Germinal center (tissue), 1 donor: ENCODE measurements around the gene MINPP1.

Source experiments
- DNase-seq: peaks from one replicate; pipeline ENCODE4 v3.0.0; 2012; ENCODE audit warnings: mixed read lengths, low spot score

Gene MINPP1

DNA sequence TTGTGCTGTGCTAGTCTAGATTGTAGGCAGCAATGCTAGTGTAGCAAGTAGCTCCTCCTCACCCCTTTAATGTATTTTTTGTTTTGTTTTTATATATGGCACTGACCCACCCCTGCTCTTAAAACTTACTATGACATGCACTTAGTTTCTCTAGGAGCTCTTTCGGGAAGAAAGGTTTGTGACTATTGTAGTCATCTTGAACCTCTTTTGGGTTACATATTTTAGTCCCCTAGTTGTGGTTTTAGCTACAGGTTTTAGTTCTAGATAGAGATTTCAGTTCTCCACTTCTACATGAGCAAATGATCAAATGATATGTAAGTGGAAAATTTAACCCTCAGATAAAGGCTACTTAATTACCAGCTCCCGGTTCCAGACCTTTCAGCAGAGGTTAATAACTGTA is 14.9 kb downstream of the MINPP1 start:
- DNase-seq = no peak

DNA sequence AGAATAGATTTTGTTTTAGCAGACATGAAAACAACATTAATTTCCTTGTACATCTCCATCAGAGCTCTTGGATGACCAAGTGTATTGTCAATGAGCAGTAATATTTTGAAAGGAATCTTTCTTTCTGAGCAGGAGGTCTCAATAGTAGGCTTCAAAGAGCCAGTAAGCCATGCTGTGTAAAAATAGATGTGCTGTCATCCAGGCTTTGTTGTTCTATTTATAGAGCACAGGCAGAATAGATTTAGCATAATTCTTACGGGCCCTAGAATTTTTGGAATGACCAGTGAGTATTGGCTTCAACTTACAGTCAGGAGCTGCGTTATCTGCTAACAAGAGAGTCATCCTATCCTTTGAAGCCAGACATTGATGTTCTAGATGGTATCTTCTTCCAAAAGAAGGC is 19.0 kb downstream of the MINPP1 start:
- no peak for DNase-seq

DNA sequence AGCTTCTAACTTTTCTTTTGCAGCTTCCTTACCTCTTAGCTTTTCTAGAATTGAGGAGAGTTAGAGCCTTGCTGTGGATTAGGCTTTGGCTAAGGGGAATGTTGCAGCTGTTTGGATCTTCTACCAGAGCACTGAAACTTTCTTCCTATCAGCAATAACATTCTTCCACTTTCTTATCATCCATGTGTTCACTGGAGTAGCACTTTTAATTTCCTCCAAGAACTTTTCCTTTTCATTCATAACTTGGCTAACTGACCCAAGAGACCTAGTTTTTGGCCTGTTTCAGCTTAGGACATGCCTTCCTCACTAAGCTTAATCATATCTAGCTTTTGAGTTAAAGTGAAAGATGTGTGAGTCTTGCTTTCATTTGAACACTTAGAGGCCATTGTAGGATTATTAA is 19.6 kb downstream of the MINPP1 start:
- DNase-seq = no peak

DNA sequence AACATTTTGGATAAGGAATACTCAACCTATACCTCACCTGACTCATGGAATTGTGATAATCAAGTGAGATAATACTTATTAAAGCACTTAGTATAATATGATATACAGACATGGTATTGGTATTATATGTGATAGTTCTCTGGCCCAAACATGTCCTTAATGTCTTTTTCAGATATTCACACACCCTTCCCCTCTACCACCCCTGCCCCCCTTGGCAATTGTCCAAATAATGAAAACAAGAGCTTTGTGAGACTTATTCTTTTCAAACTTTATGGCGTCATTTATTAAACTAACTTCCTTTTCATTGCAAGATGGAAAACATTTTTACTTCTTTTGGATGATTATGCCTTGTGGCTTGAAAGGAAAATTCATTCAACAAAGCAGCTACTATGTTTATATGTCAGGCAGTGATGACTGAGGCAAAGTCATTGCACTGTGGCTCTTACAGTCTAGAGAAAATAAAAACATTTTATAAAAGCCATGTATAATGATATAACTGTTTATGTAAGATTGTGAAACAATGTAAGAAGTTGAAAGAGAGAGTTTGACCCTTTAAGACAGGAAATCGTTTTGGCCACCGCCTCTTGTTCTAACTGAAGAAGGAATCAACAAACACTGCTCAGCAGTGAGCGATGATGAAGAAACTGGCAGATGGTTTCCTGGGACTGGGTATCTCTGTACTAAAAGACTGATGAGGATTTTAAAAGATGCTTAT is 27.4 kb downstream of the MINPP1 start:
- DNase-seq = no peak

DNA sequence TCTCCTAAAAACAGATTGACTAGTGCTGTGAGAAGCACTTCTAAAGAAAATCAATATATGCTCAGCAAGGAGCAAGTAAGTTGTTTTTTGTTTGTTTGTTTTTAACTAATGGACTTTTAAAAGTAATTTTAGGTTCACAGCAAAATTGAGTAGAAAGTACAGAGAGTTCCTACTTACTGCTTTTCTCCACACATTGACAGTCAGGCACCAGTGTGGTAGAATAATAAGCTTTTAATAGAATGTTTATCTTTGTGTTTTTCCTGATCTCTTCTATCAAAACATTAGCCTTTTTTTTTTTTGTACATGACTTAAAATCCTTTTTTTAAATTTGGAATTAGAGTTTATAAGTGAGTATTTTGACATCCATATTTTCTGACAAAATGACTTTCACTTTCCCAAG is 28.0 kb downstream of the MINPP1 start:
- no peak for DNase-seq

DNA sequence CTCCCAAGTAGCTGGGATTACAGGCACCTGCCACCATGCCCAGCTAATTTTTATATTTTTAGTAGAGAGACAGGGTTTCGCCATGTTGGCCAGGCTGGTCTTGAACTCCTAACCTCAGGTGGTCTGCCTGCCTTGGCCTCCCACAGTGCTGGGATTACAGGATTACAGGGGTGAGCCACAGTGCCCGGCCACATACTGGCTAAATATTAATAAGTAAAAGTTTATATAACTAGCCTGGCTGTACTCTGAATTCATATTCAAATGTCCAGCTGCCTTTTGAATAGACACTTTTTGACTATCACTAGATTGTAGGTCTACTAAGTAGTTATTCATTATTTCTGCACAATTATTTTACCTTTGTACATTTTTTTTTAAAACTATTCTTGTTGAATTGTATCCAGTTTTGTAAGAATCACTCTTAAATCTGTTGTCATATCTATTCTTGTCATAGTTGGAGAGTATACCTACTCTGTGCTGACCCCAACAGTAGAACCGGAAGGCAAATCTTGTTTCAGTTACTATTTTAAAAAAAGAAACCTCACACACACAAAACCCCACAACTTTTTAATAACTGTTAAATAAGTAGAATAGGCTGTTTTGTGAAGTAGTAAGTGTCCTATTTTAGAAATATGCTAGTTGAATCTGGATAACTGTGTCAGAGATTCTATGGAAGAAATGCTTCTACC is 29.6 kb downstream of the MINPP1 start:
- DNase-seq = no peak

DNA sequence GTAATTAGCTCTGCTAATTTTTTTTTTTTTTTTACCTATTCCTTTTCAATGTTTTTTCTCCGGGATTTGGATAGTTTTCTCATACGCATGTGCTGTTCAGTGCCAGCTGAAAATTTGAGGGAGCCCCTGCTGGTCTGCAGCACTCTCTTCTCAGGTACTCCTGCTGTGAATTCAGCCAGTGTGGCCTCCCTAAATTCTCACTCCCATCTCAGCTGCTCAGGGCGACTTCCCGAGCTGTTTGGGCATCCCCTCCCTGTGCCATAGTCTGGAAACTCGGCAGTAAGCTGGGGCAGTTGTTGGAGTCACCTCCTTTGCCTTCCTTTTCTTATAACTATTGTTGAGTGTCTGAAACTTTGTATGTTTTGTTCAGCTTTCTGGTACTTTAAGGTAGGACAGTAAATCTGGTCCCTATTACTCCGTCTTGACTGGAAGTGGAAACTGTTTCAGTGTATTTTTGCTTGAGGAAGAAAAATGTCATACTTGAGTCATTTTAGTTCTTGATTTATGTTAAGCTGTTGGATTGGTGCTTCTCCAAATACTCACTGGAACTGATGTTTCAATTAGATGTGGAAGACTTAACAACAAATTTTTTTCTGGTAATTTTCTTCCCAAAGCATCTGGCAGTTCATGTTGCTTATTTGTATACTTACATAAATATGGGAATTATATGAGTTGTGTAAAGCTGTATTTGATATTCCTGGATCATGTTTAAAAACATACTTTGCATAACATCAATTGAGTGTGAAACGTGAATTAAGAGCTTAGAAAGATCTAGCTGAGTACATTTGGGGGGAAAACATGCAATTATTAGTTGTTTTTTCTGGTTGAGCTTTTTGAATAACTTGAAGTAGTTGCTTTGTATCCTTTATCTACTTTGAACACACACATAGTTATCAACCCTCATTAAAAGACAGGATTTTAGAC is 33.7 kb downstream of the MINPP1 start:
- no peak for DNase-seq

DNA sequence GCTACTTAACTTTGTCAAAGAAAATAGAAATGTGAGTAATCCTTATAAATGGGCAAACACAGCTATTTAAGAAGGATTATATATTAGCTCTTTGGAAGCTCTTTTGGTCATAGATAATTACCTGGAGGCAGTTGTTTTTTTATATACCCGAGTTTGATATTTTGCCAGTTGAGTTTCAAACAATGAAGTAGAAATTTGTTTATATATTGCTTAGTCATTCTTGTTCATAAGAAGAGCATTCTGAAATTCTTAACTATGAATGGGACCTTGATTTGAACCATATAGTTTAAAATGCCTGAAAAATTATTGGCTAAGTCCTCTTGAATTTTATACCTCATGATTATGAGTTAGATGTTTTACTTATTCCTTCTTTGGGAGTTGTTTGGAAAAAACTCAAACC is 36.4 kb downstream of the MINPP1 start:
- no peak for DNase-seq

DNA sequence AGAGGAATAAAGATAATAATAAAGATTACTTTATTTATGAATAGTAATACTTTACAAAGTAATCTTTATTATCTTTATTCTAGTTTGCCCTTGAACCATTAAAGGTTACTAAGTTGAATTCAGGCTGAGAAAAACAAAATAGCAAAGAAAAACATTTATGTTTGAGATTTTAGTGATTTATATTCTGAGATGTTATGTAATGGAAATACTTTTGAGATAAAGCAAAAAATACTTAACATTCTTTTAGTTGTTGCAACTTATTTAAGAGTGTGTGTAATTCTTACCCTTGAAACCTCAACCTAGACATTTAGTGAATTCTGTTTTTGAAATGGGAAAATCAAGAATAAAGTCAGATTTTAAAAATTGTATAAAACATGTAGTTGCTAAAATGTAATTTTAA is 40.0 kb downstream of the MINPP1 start:
- DNase-seq = no peak

DNA sequence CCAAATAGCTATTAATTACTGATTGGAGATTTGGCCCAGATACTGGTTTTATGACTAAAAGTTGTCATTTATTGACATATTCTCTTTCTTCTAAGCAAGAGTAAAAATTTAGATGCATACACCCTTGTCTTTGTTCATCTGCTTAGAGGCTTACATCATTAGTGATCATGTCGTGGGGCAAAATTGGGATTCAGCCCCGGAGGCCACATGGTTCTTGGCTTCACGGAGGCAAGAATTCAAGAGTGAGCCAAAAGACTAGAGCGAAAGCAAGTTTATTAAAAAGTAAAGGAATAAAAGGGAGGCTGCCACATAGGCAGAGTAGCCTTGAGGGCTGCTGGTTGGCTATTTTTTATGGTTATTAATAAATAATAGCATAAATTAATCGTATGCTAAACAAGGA is 41.1 kb downstream of the MINPP1 start:
- DNase-seq = no peak

DNA sequence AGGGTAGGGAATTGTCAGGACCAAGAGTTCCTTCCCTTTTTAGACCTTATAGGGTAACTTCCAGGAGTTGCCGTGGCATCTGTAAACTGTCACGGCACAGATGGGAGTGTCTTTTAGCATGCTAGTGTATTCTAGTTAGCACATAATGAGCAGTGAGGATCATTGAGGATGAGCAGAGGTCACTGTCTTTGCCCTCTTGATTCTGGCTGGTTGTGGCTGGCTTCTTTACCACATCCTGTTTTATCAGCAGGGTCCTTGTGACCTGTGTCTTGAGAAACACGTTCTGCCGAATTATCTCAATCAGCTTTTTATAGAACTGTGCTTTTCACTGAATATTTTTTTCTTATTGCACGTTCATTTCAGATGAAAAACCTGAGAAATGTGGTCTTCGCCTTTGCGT is 41.5 kb downstream of the MINPP1 start:
- DNase-seq = no peak

DNA sequence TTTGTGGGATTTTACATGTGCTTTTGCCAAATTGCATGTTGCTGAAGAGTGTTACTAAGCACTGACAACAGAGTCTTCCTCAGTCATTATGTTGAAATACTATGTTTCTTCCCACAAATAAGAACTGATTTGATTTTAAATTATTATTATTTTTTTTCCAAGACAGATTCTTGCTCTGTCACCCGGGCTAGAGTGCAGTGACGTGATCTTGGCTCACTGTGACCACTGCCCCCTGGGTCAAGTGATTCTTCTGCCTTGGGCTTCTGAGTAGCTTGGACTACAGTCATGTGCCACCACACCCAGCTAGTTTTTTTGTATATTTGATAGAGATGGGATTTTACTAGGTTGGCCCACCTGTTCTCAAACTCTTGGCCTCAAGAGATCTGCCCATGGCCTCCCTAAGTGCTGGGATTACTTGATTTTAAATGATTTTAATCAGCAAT is 42.3 kb downstream of the MINPP1 start:
- no peak for DNase-seq

DNA sequence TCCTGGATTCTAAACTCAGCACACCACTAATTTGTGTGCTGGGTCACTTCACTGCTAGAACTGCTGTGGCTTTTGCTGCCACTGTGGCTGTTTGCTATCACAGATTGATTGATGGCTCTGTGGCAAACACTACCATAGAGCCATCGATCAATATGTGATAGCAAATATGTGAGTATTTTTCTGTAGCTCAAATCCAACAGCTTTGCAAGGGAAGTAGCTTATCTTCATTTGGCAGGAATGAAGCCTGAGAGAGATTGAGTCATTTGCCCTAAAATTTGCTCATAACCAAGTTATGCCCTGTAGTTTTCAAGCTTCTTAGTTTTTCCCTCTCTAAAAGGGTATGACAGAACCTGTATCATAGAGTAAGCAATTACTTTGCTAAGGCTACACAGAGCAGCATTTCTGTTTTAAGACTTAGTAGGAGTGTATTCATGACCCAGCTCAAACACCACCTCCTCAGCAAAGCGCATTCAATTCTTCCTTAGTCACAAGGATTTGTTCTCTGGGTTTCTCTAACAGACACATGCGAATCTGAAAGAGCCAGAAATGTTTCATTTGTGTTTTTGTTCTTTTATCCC is 43.1 kb downstream of the MINPP1 start:
- DNase-seq = no peak

DNA sequence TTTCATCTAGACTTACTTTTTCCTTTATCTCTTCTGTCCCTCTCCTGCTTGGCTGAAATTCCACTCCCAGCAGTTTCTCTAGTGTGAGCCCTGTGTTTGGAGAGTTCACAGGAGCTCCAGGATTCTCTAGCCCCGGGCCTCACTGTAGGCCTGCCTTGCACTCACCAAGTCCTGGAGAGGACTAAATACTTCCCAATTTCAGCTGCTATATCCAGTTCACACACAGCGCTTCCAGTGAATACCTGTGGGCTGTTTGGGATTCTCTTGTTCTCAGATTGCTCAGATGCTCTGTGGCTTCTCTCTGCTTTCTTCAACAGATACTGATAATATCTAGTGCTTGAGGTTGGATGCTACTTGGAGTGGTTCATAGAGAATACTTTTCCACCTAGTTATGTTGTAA is 46.0 kb downstream of the MINPP1 start:
- DNase-seq = no peak

DNA sequence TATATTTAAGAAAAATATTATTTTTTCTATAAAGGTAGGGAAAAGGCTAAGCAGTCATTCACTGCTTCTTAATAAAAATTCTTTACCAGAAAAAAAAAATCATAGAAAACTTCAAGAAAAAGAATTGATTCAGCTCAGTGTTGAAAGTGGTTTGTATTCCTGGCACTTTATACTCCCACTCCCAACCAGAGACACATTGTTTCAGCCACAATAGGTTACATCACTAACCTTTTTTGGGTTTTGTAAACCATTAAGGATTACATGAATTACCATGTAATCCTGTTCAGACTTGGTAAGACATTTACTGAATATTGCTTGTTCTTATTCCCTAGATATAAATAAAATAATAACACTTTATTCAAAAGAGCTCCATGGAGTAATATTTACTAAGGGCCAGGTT is 46.6 kb downstream of the MINPP1 start:
- no peak for DNase-seq

DNA sequence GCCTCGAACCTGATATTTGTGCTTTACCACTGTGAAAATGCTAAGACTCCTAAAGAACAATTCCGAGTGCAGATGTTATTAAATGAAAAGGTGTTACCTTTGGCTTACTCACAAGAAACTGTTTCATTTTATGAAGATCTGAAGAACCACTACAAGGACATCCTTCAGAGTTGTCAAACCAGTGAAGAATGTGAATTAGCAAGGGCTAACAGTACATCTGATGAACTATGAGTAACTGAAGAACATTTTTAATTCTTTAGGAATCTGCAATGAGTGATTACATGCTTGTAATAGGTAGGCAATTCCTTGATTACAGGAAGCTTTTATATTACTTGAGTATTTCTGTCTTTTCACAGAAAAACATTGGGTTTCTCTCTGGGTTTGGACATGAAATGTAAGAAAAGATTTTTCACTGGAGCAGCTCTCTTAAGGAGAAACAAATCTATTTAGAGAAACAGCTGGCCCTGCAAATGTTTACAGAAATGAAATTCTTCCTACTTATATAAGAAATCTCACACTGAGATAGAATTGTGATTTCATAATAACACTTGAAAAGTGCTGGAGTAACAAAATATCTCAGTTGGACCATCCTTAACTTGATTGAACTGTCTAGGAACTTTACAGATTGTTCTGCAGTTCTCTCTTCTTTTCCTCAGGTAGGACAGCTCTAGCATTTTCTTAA is 47.7 kb downstream of the MINPP1 start:
- no peak for DNase-seq

DNA sequence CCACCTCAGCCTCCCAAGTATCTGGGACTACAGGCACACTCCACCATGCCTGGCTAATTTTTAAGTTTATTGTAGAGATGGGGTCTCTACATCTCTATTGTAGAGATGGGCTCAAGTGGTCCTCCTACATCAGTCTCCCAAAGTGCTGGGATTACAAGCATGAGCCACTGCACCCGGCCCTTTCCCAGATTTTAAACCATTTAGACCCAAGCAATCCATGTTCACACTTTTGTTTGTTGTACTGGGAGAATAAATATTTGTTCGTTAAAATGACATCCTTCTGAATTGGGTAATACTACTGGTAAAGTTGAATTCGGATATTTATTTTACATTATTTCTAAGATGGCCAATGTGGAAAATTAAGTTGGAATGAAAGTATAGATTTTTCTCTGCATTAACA is 52.7 kb downstream of the MINPP1 start:
- DNase-seq = no peak

DNA sequence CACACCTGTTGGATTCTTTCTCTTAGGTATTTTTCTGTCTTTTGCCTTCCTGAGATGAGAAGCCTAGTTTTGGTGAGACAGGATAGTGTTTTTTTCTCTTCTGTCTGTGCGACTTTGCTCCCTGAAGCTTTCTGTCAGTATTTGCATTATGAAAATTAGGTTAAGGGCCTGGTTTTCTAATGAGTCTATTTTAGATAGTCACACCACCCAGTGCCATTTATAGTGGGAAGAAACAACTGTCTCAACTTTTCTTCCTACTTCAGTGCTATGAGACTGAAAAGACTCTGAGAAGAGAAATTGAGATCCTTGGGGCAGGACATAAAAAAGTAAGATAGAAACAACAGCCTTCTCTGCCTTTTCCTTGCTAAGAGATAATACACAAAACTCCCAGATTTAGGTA is 53.6 kb downstream of the MINPP1 start:
- DNase-seq = no peak

DNA sequence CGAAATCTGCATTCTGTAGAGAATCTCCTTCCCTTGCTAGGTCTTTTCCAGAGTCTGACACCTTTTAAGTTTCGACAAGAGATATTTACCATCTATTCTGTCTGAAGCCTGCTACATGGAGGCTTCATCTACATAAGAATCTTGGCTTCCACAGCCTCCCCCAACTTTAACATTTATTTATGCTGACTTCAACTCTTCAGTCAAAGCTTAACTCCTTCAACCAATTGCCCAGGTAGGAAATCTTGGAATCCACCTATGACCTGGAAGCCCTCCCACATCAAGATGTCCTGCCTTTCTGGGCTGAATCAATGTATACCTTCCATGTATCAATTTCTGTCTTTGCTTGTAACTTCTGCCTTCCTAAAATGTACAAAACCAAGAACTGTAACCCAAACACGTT is 54.7 kb downstream of the MINPP1 start:
- no peak for DNase-seq

DNA sequence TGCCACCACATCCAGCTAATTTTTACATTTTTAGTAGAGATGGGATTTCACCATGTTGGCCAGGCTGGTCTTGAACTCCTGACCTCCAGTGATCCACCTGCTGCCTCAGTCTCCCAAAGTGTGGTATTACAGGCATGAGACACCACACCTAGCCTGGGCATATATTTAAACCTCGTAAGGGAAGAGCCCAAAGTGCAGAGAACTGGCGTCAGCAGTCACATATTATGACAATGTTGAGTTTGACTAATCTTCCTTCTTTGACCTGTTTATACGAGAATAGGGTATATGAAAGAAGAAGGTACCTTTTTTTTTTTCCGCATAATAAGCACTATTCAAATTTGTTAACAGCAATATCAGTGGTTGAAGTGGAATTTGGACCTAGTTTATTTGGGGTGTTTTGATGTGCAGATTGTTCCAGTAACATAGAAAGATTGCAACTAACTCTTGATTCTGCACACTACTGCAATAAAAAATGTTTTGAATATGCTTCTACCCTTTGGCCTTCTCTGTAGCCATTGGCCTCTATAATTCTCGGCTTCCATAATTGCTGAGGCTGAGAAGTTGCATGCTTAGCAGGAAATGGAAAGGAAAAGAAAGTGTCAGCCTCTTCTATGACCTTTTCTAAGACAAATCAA is 55.9 kb downstream of the MINPP1 start:
- DNase-seq = no peak

DNA sequence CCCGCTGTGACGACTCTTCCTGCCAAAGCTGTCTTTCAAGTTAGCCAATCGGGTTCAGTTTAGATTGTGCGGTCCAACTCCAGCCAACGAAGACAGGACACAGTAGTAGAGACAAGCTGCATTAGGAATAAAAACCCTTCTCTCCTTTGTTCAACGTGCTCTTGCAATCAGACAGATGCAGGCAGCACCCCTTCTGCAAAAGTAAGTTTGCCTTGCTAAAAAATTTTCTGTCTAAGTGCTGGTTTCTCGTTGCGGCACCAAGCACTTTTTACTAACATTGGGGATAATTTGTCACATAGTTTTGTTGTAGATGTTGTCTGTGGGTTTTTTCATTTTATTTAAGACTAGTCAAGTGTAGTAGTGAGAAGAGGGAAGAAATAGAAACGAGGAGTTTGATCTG is 58.1 kb downstream of the MINPP1 start:
- no peak for DNase-seq
